ENCODE measurements around the gene METTL21C.

- TF ChIP-seq EZH2 (IDR thresholded peaks at IDR 0.05) (no peak), POLR2AphosphoS5 (IDR thresholded peaks at IDR 0.05; ENCODE audit: borderline replicate concordance, low read depth, low read length) (no peak)
Measured at GRCh38 chr13:102659168-102659713, 35.6 kb downstream of the METTL21C start.

All from SK-N-MC (cell line).